Lung (tissue), 12 donors: ENCODE results near the gene ATP6V0D1. TPM values are rescaled to one million over a fixed set of nuclear protein-coding genes. Genes with fewer than 3 reads are reported as not detected.

Experiments used
- ATAC-seq: fragments of 200-7000 bp; cut with Tn5 transposase; one replicate; pipeline ENCODE4 v1.9.1; 2020; ENCODE audit warnings: moderate number of reproducible peaks; ENCODE audit not compliant: insufficient read depth, low FRiP score
- DNase-seq, 3 donors: peaks; one replicate each; pipeline ENCODE4 v3.0.0-alpha.2; 2013 to 2017
- H3K27ac ChIP-seq, 2 donors: one replicate each; pipeline ENCODE4 v1.5.1; 2013; ENCODE audit warnings: mild to moderate bottlenecking in 2 of 2, moderate library complexity in 2 of 2, control low read depth in 1 of 2, inconsistent platforms in 1 of 2, low read depth in 1 of 2, low read length in 1 of 2
- H3K27me3 ChIP-seq, 3 donors: one replicate each; pipeline ENCODE4 v1.5.1; 2013; ENCODE audit warnings: low read length in 2 of 3; ENCODE audit not compliant: control insufficient read depth in 3 of 3, insufficient read depth in 3 of 3
- H3K36me3 ChIP-seq, 4 donors: one replicate each; pipeline ENCODE4 v1.5.1; 2013; ENCODE audit warnings: low read length in 4 of 4, mild to moderate bottlenecking in 1 of 4, moderate library complexity in 1 of 4; ENCODE audit not compliant: control insufficient read depth in 4 of 4, insufficient read depth in 4 of 4
- H3K4me1 ChIP-seq, 5 donors: one replicate each; pipeline ENCODE4 v1.5.1; 2013; ENCODE audit warnings: low read length in 5 of 5, mild to moderate bottlenecking in 2 of 5, moderate library complexity in 1 of 5; ENCODE audit not compliant: control insufficient read depth in 5 of 5, insufficient read depth in 5 of 5
- H3K4me3 ChIP-seq: one replicate; pipeline ENCODE4 v1.5.1; 2013; ENCODE audit warnings: mild to moderate bottlenecking, control low read depth, moderate library complexity
- H3K9ac ChIP-seq, 2 donors: one replicate each; pipeline ENCODE4 v1.5.1; 2013; ENCODE audit warnings: low read length in 2 of 2, control low read depth in 1 of 2; ENCODE audit not compliant: insufficient read depth in 1 of 2
- H3K9me3 ChIP-seq, 4 donors: one replicate each; pipeline ENCODE4 v1.5.1; 2013; ENCODE audit warnings: low read length in 3 of 4, mild to moderate bottlenecking in 1 of 4, moderate library complexity in 1 of 4; ENCODE audit not compliant: control insufficient read depth in 4 of 4, insufficient read depth in 3 of 4
- CTCF ChIP-seq: IDR thresholded peaks from 2 replicates; pipeline ENCODE4 v1.5.1; 2012; ENCODE audit warnings: mild to moderate bottlenecking; ENCODE audit errors: control extremely low read depth, extremely low read depth
- whole genome bisulfite sequencing, 2 donors: extraction: QIAGEN DNeasy Blood & Tissue Kit; methylation state at CpG; one replicate each; pipeline ENCODE4 v1.1.7; 2013; 5-methylcytosine and 5-hydroxymethylcytosine counted together
- polyA plus RNA-seq, 2 donors: library from polyadenylated mRNA; stranded (reverse); fragments of 200-250 nt; gene quantifications; one replicate each; pipeline ENCODE4 v1.2.1, GENCODE V29; 2013
- total RNA-seq, 2 donors: library from RNA; depleted of rRNA in 1 of 2; stranded (reverse); fragments of >200 nt in 1 of 2; gene quantifications; one replicate each; pipeline ENCODE4 v1.2.1, GENCODE V29; 2014 to 2021
- donor health status: control.
- donor health status: control.
- donor health status: Bipolar disorder and iron deficiency.
- donor health status: healthy.
- donor health status: DM: yes; HTN: yes; CAD: no.

ATP6V0D1 gene
- total and polyA plus RNA-seq, 4 donors = 39.6 to 249 (median 136) TPM

GRCh38 chr16:67406111-67406971, 74.6 kb downstream of the ATP6V0D1 start:
- Histone ChIP-seq H3K36me3 (peaks cover 0 to 2% (median 0%) of the 10 kb centered on the region in 4 donors), H3K27ac (peak overlapping the region in 1 of 2 donors; percentile 21), H3K9ac (no peak overlapping the region), H3K27me3 (no peaks in the 10 kb centered on the region), H3K9me3 (no peaks in the 10 kb centered on the region), H3K4me1 (peaks cover 0 to 22% (median 14%) of the 10 kb centered on the region in 5 donors), H3K4me3 (no peak overlapping the region)
- DNase-seq = peak; percentile 42 to 85 (median 77)
- 83 to 91% methylated on average over 18 of the region's 18 CpGs for WGBS, 2 donors
- no peak for ATAC-seq
- no peak for TF ChIP-seq CTCF

GRCh38 chr16:67405336-67405735, 75.6 kb downstream of the ATP6V0D1 start:
- Histone ChIP-seq H3K9me3 (no peaks in the 10 kb centered on the region), H3K9ac (no peak overlapping the region), H3K4me3 (no peak overlapping the region), H3K27ac (peak overlapping the region in 1 of 2 donors; percentile 79), H3K4me1 (peaks cover 0 to 22% (median 14%) of the 10 kb centered on the region in 5 donors), H3K36me3 (peaks cover 0 to 2% (median 0%) of the 10 kb centered on the region in 4 donors), H3K27me3 (no peaks in the 10 kb centered on the region)
- TF ChIP-seq CTCF = no peak
- DNase-seq (no peak), ATAC-seq (no peak)
- 72 to 83% methylated on average over 8 of the region's 8 CpGs for WGBS, 2 donors

- 74 to 87% methylated on average over 5 of the region's 5 CpGs for WGBS, 2 donors
- peak; percentile 77 for ATAC-seq
- H3K4me1 ChIP-seq = peaks cover 0 to 27% (median 14%) of the 10 kb centered on the region in 5 donors
- peaks cover 0 to 2% (median 0%) of the 10 kb centered on the region in 4 donors for H3K36me3 ChIP-seq
- DNase-seq = peak; percentile 69 to 87 (median 73)
- H3K4me3 ChIP-seq = no peak overlapping the region
- H3K27ac ChIP-seq = peak overlapping the region in 1 of 2 donors; percentile 79
- no peaks in the 10 kb centered on the region for H3K27me3 ChIP-seq
- H3K9ac ChIP-seq = no peak overlapping the region
- H3K9me3 ChIP-seq = no peaks in the 10 kb centered on the region
- TF ChIP-seq CTCF = no peak
Measured at GRCh38 chr16:67404740-67405226, 76.2 kb downstream of the ATP6V0D1 start.
